IMR-90 (cell line): Measurements from ENCODE around the gene MBOAT2. TPM values are rescaled to one million over a fixed set of nuclear protein-coding genes. Genes with fewer than 3 reads are reported as not detected.
A peak's percentile ranks its signal among the peaks of the same experiment; 100 is the strongest.

Experiments used
- ATAC-seq: fragments of 200-7000 bp; cut with Tn5 transposase; 2 replicates; pipeline ENCODE4 v1.9.1; 2020; ENCODE audit warnings: low read depth, mild to moderate bottlenecking, moderate library complexity
- BruUV-seq: library from RNA; stranded (reverse); fragments of 400-500 nt; replicated peaks from 2 replicates; lab custom pipeline; 2021; lab: Mats Ljungman, UMichigan
- CTCF ChIA-PET: fragments of 300-600 bp; formaldehyde crosslinking; extraction: SDS; loops from one replicate; lab custom pipeline; 2021; ENCODE audit warnings: antibody characterized with exemption; lab: Yijun Ruan, JAX
- POLR2A ChIA-PET: fragments of 300-600 bp; sonication (Branson Sonifier 250); formaldehyde crosslinking; loops from one replicate; lab custom pipeline; 2022; ENCODE audit warnings: antibody characterized with exemption; ENCODE audit not compliant: unreplicated experiment; lab: Charles Lee
- DNase-seq: peaks from one replicate; pipeline ENCODE4 v3.0.0; 2013
- H2AFZ ChIP-seq: replicated peaks from 2 replicates; pipeline ENCODE3; 2013; ENCODE audit warnings: low read length, mild to moderate bottlenecking; ENCODE audit not compliant: poor library complexity
- H2AK5ac ChIP-seq: 2 replicates; pipeline ENCODE4 v1.6.1; 2013; ENCODE audit warnings: low read depth, low read length, inconsistent platforms
- H2AK9ac ChIP-seq: replicated peaks from 2 replicates; pipeline ENCODE3; 2013; ENCODE audit warnings: mild to moderate bottlenecking, low read depth, low read length, moderate library complexity; ENCODE audit not compliant: poor library complexity
- H2BK120ac ChIP-seq: 2 replicates; pipeline ENCODE4 v1.6.1; 2013; ENCODE audit warnings: low read depth, low read length, inconsistent platforms
- H2BK15ac ChIP-seq: 3 replicates; pipeline ENCODE4 v1.6.1; 2013; ENCODE audit warnings: low read depth, low read length, inconsistent platforms
- H2BK20ac ChIP-seq: 2 replicates; pipeline ENCODE4 v1.6.1; 2013; ENCODE audit warnings: low read depth, mild to moderate bottlenecking, inconsistent platforms, low read length, moderate library complexity
- H2BK5ac ChIP-seq: 2 replicates; pipeline ENCODE4 v1.6.1; 2013; ENCODE audit warnings: mild to moderate bottlenecking, low read depth, low read length, inconsistent platforms; ENCODE audit not compliant: poor library complexity, severe bottlenecking
- H3K14ac ChIP-seq: replicated peaks from 2 replicates; pipeline ENCODE4 v1.6.1; 2013; ENCODE audit warnings: low read depth, low read length, inconsistent platforms
- H3K18ac ChIP-seq: 2 replicates; pipeline ENCODE4 v1.6.1; 2013; ENCODE audit warnings: low read depth, low read length, control low read depth
- H3K23ac ChIP-seq: 2 replicates; pipeline ENCODE4 v1.6.1; 2013; ENCODE audit warnings: low read depth, low read length, inconsistent platforms
- H3K27ac ChIP-seq: 2 replicates; pipeline ENCODE4 v1.5.1; 2013; ENCODE audit warnings: mild to moderate bottlenecking, control low read depth, low read length; ENCODE audit not compliant: insufficient read depth
- H3K27me3 ChIP-seq: 2 replicates; pipeline ENCODE4 v1.6.1; 2013; ENCODE audit warnings: low read length; ENCODE audit not compliant: control insufficient read depth, insufficient read depth
- H3K36me3 ChIP-seq: 2 replicates; pipeline ENCODE4 v1.6.1; 2013; ENCODE audit warnings: low read length, mixed read lengths; ENCODE audit not compliant: control insufficient read depth, insufficient read depth
- H3K4ac ChIP-seq: 2 replicates; pipeline ENCODE4 v1.6.1; 2013; ENCODE audit warnings: low read depth, low read length, inconsistent platforms
- H3K4me1 ChIP-seq: 2 replicates; pipeline ENCODE4 v1.6.1; 2013; ENCODE audit warnings: low read length, mixed read lengths; ENCODE audit not compliant: control insufficient read depth, insufficient read depth
- H3K4me2 ChIP-seq: 2 replicates; pipeline ENCODE4 v1.6.1; 2013; ENCODE audit warnings: low read depth, mild to moderate bottlenecking, control low read depth, low read length, moderate library complexity
- H3K4me3 ChIP-seq: 2 replicates; pipeline ENCODE4 v1.5.1; 2013; ENCODE audit warnings: low read depth, mild to moderate bottlenecking, control low read depth, low read length, moderate library complexity; ENCODE audit not compliant: insufficient read depth
- H3K56ac ChIP-seq: 2 replicates; pipeline ENCODE4 v1.6.1; 2013; ENCODE audit warnings: low read length, inconsistent platforms; ENCODE audit not compliant: insufficient read depth; ENCODE audit errors: extremely low read depth
- H3K79me1 ChIP-seq, 2 experiments: 2 replicates each; pipeline ENCODE4 v1.6.1; 2013; ENCODE audit warnings: low read length in 2 of 2, inconsistent platforms in 1 of 2, low read depth in 1 of 2
- H3K9ac ChIP-seq: 2 replicates; pipeline ENCODE4 v1.6.1; 2013; ENCODE audit warnings: low read depth, low read length, control low read depth
- H3K9me1 ChIP-seq: 2 replicates; pipeline ENCODE4 v1.6.1; 2013; ENCODE audit warnings: low read length, inconsistent platforms; ENCODE audit not compliant: insufficient read depth
- H3K9me3 ChIP-seq: 2 replicates; pipeline ENCODE4 v1.6.1; 2013; ENCODE audit warnings: low read length; ENCODE audit not compliant: control insufficient read depth, insufficient read depth
- H4K20me1 ChIP-seq: 2 replicates; pipeline ENCODE4 v1.6.1; 2013; ENCODE audit warnings: low read length, inconsistent platforms; ENCODE audit not compliant: insufficient read depth
- H4K5ac ChIP-seq: 2 replicates; pipeline ENCODE4 v1.6.1; 2013; ENCODE audit warnings: mild to moderate bottlenecking, low read depth, low read length, control low read depth
- H4K8ac ChIP-seq, 2 experiments: 2 replicates each; pipeline ENCODE4 v1.6.1; 2013; ENCODE audit warnings: low read depth in 2 of 2, low read length in 2 of 2, control low read depth in 1 of 2, inconsistent platforms in 1 of 2
- H4K91ac ChIP-seq: 2 replicates; pipeline ENCODE4 v1.6.1; 2013; ENCODE audit warnings: low read depth, low read length, inconsistent platforms; ENCODE audit not compliant: insufficient read depth
- MAFK ChIP-seq: IDR thresholded peaks from 2 replicates; pipeline ENCODE4 v1.6.1; 2012; ENCODE audit warnings: low read depth, low read length, improper control_type of control experiment
- RCOR1 ChIP-seq: IDR thresholded peaks from 2 replicates; pipeline ENCODE4 v1.6.1; 2012; ENCODE audit warnings: mild to moderate bottlenecking, low read length, improper control_type of control experiment; ENCODE audit not compliant: insufficient replicate concordance
- WGBS, 2 experiments: methylation state at CpG; one replicate each; pipeline versions ENCODE4 v1.1.5 to v1.1.7; 2013; ENCODE audit warnings: missing lambda C conversion rate in 2 of 2; ENCODE audit not compliant: insufficient read length in 1 of 2; ENCODE audit errors: extremely low coverage in 2 of 2; 5-methylcytosine and 5-hydroxymethylcytosine counted together
- dilution Hi-C: fragments of 300-500 bp; cut with HindIII; formaldehyde crosslinking; loops from one replicate; pipeline ENCODE4 v1.14.3; 2018; ENCODE audit warnings: low sequenced_read_pairs; ENCODE audit not compliant: unreplicated experiment
- in situ Hi-C: fragments of 300-500 bp; cut with MboI; formaldehyde crosslinking; loops from 3 replicates; pipeline ENCODE4 v1.14.3; 2019; ENCODE audit warnings: low sequenced_read_pairs, inconsistent platforms, mixed read lengths
- intact Hi-C: fragments of 100-400 bp; cut with micrococcal nuclease; formaldehyde crosslinking; loops from 2 replicates; pipeline ENCODE4 v1.10.0; 2022
- polyA plus RNA-seq, 3 experiments: library from polyadenylated mRNA; depleted of rRNA; stranded (reverse); fragments of >200 nt; gene quantifications; 2 replicates each; pipeline ENCODE4 v1.2.3, GENCODE V29; 2012; ENCODE audit warnings: low replicate concordance in 1 of 3
- total RNA-seq: library from RNA; depleted of rRNA; stranded (reverse); fragments of >200 nt; gene quantifications from 2 replicates; pipeline ENCODE4 v1.2.3, GENCODE V29; 2012
- TF ChIP-seq, protein P1 (sequence below): fragments of 150-350 bp; IDR thresholded peaks from 2 replicates; pipeline ENCODE4 v1.6.1; 2017; ENCODE audit warnings: mild to moderate bottlenecking, antibody characterized with exemption, low read length, low read depth

The MBOAT2 gene
- total and polyA plus RNA-seq, 2 of the 4 experiments (the other 2 are of a cell fraction): 33.9 to 102 TPM

DNA sequence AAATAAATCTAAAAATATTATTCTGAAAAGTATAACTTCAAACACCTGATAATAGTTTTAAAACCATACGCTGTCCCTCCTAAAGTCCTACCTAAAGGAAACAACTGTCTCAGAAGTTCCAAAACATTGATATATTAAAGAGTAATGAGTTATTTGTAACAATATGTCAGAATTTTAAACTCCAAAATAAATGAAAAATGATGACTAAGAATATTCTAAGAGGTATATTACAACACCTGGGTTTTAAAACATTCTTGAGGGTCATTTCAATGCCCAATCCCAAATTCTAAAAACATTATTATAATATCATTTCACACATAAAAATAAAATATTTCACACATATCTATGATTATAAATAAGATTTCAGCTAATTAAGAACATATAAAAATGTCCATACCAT is 186.3 kb downstream of the MBOAT2 start:
- Histone ChIP-seq H3K9me3 (no peaks in the 10 kb centered on the region), H3K79me1 (peaks cover 5 to 20% of the 10 kb centered on the region in 2 experiments), H3K27me3 (no peaks in the 10 kb centered on the region), H3K27ac (no peak overlapping the region), H3K4me2 (no peak overlapping the region), H3K56ac (no peak overlapping the region), H3K9ac (no peak overlapping the region), H3K4me3 (no peak overlapping the region), H3K23ac (no peak overlapping the region), H2BK15ac (no peak overlapping the region), H2AFZ (no peak overlapping the region), H3K4ac (no peak overlapping the region), H2BK20ac (no peak overlapping the region), H3K14ac (no peak overlapping the region), H2AK5ac (no peak overlapping the region), H3K36me3 (peaks cover 8% of the 10 kb centered on the region), H2AK9ac (no peak overlapping the region), H4K5ac (no peak overlapping the region), H2BK120ac (no peak overlapping the region), H2BK5ac (no peak overlapping the region), H4K91ac (no peak overlapping the region), H3K4me1 (peaks cover 4% of the 10 kb centered on the region), H3K18ac (no peak overlapping the region), H4K20me1 (peaks cover 3% of the 10 kb centered on the region; the same call in 1 of the 2 replicates), H3K9me1 (0 out of 2 replicates have a peak, but pooled peaks cover 3% of the 10 kb centered on the region), H4K8ac (no peak overlapping the region)
- no peak for ATAC-seq
- no peak for DNase-seq
- BruUV-seq: no TSS peak
- CTCF ChIA-PET: interaction anchor here (1.1 kb wide), 1 partner anchor 8 kb away, joined by 3 read pairs; no protein-coding TSS in a partner anchor
- intact Hi-C loops: no loop called here
- peak; percentile 61; the same call in 1 of the 2 replicates for TF ChIP-seq MAFK
- TF ChIP-seq, protein P1, sequence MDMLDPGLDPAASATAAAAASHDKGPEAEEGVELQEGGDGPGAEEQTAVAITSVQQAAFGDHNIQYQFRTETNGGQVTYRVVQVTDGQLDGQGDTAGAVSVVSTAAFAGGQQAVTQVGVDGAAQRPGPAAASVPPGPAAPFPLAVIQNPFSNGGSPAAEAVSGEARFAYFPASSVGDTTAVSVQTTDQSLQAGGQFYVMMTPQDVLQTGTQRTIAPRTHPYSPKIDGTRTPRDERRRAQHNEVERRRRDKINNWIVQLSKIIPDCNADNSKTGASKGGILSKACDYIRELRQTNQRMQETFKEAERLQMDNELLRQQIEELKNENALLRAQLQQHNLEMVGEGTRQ: no peak
- TF ChIP-seq RCOR1: no peak
- POLR2A ChIA-PET: no interaction called here
- in situ Hi-C loops: no loop called here
- no CpG with 5 or more reads among the region's 1 CpG for WGBS, 2 experiments
- dilution Hi-C loops: no loop called here
